ENCODE measurements around the gene PIGZ. TPM values are rescaled to one million over a fixed set of nuclear protein-coding genes. Genes with fewer than 3 reads are reported as not detected.

PIGZ gene
- total RNA-seq, 1 experiment from 2014 or later, result 0.15 TPM

DNA sequence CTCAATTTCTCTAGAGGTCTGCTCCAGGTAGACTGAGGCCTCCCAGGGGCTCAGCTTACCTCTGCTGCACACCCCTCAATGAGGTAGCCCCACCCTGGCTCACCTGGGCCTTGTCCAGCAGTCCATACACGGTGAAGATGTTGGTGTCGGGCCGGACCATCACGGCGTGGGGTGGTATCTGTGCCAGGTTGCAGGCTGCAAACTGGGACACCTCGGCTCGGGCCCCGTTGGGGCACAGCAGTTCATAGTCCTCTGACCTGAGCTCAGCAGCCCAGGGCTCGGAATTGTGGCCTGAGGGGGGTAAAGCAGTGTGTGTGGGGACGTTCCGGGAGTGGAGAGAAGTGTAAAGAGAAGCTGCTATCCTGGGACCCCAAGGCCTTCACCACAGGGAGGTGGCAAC is 37.8 kb upstream of the PIGZ start:
- Mint-ChIP-seq H3K27me3 (ENCODE audit: low read depth) (peaks cover 30% of the 10 kb centered on the region), H3K27ac (no peak overlapping the region), H3K9me3 (peaks cover 0 to 3% of the 10 kb centered on the region in 2 experiments; a peak in 2 of 5 replicates), H3K4me1 (peaks cover 17 to 20% of the 10 kb centered on the region in 2 experiments), H3K4me3 (no peak overlapping the region), H3K36me3 (ENCODE audit: insufficient read depth in 1 of 3, low read depth in 3 of 3) (peaks cover 3 to 13% (median 6%) of the 10 kb centered on the region in 3 experiments; a peak in 5 of 7 replicates)
- no peak for DNase-seq
- Histone ChIP-seq H3T11ph (ENCODE audit: low read length) (no peak overlapping the region), H2BK20ac (ENCODE audit: low read depth, low read length, poor library complexity, severe bottlenecking) (no peak overlapping the region), H3K79me1 (ENCODE audit: insufficient read depth, low read depth, low read length, poor library complexity, severe bottlenecking) (no peaks in the 10 kb centered on the region), H4K91ac (ENCODE audit: insufficient read length, low read depth, low read length) (no peak overlapping the region), H2BK5ac (ENCODE audit: insufficient read length, low read length) (no peak overlapping the region), H2AFZ (ENCODE audit: low read length) (no peak overlapping the region), H2BK120ac (ENCODE audit: low read depth, low read length, poor library complexity, severe bottlenecking) (no peak overlapping the region), H2BK12ac (ENCODE audit: insufficient read length, low read depth, low read length) (no peak overlapping the region), H4K20me1 (ENCODE audit: control insufficient read depth, insufficient read depth, insufficient read length) (no peaks in the 10 kb centered on the region), H3K4me1 (ENCODE audit: insufficient read depth, low read length) (0 out of 2 replicates have a peak, but pooled peaks cover 6% of the 10 kb centered on the region), H2AK5ac (ENCODE audit: insufficient read length, low read length) (no peak overlapping the region), H3K4ac (ENCODE audit: low read depth, low read length) (no peak overlapping the region), H3K4me2 (ENCODE audit: insufficient read depth, insufficient read length, low read length) (no peak overlapping the region), H3K18ac (ENCODE audit: insufficient read length, low read depth, low read length) (no peak overlapping the region), H3K9ac (ENCODE audit: extremely low read depth, insufficient read length, low read length) (no peak overlapping the region), H3K23ac (ENCODE audit: insufficient read length, low read depth, low read length) (no peak overlapping the region), H3K23me2 (ENCODE audit: insufficient read length, low read depth, low read length, poor library complexity, severe bottlenecking) (peaks cover 4% of the 10 kb centered on the region), H2BK15ac (ENCODE audit: low read depth, low read length) (no peak overlapping the region), H3K27ac (ENCODE audit: insufficient read length, low read depth, low read length) (no peak overlapping the region), H3K14ac (ENCODE audit: insufficient read depth, low read length) (no peak overlapping the region), H4K5ac (ENCODE audit: insufficient read length, low read depth, low read length) (no peak overlapping the region), H3K79me2 (ENCODE audit: insufficient read depth, low read length) (no peaks in the 10 kb centered on the region), H3K27me3 (ENCODE audit: insufficient read depth, low read length) (peaks cover 7% of the 10 kb centered on the region; the same call in 1 of the 2 replicates), H4K8ac (replicated peaks; ENCODE audit: insufficient read length, low read depth, low read length) (no peak overlapping the region), H3K56ac (ENCODE audit: insufficient read length, low read depth, low read length) (no peak overlapping the region), H3K9me3 (ENCODE audit: control insufficient read depth, low read depth, low read length) (no peaks in the 10 kb centered on the region)
- no CpG with 5 or more reads among the region's 11 CpGs for WGBS (ENCODE audit: extremely low coverage, insufficient read length, low lambda C conversion rate)
- TF ChIP-seq, protein P1, sequence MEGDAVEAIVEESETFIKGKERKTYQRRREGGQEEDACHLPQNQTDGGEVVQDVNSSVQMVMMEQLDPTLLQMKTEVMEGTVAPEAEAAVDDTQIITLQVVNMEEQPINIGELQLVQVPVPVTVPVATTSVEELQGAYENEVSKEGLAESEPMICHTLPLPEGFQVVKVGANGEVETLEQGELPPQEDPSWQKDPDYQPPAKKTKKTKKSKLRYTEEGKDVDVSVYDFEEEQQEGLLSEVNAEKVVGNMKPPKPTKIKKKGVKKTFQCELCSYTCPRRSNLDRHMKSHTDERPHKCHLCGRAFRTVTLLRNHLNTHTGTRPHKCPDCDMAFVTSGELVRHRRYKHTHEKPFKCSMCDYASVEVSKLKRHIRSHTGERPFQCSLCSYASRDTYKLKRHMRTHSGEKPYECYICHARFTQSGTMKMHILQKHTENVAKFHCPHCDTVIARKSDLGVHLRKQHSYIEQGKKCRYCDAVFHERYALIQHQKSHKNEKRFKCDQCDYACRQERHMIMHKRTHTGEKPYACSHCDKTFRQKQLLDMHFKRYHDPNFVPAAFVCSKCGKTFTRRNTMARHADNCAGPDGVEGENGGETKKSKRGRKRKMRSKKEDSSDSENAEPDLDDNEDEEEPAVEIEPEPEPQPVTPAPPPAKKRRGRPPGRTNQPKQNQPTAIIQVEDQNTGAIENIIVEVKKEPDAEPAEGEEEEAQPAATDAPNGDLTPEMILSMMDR (conservative IDR thresholded peaks at IDR 0.05), result no peak
